Stimulated activated CD4-positive, alpha-beta T cell treated with anti-CD3 and anti-CD28 coated beads, Interleukin-12 subunit alpha, Interleukin-12 subunit beta, amount 100 ng/mL, for 4 hours (primary cell): ENCODE results near the gene ASCL5.

ENCODE experiments used
- DNase-seq: peaks from one replicate; pipeline ENCODE4 v3.0.0-alpha.2; 2020

ASCL5 gene

GRCh38 chr1:201149400-201149799, 22.4 kb upstream of the ASCL5 start:
- no peak for DNase-seq

- no peak for DNase-seq
Measured at GRCh38 chr1:201147396-201148015, 20.5 kb upstream of the ASCL5 start.

GRCh38 chr1:201146626-201147390, 19.8 kb upstream of the ASCL5 start:
- no peak for DNase-seq

- no peak for DNase-seq
Measured at GRCh38 chr1:201145816-201146215, 18.8 kb upstream of the ASCL5 start.

- no peak for DNase-seq
Measured at GRCh38 chr1:201145132-201145531, 18.1 kb upstream of the ASCL5 start.

GRCh38 chr1:201144701-201145100, 17.7 kb upstream of the ASCL5 start:
- DNase-seq = no peak

- DNase-seq = no peak
Measured at GRCh38 chr1:201143726-201144635, 17.0 kb upstream of the ASCL5 start.

- DNase-seq = no peak
Measured at GRCh38 chr1:201142849-201143725, 16.1 kb upstream of the ASCL5 start.

GRCh38 chr1:201142011-201142848, 15.2 kb upstream of the ASCL5 start:
- DNase-seq = no peak

- DNase-seq = no peak
Measured at GRCh38 chr1:201141418-201141817, 14.4 kb upstream of the ASCL5 start.

- no peak for DNase-seq
Measured at GRCh38 chr1:201140941-201141260, 13.9 kb upstream of the ASCL5 start.

GRCh38 chr1:201140235-201140940, 13.4 kb upstream of the ASCL5 start:
- no peak for DNase-seq

- no peak for DNase-seq
Measured at GRCh38 chr1:201139756-201140155, 12.8 kb upstream of the ASCL5 start.

GRCh38 chr1:201139306-201139705, 12.3 kb upstream of the ASCL5 start:
- DNase-seq = no peak

GRCh38 chr1:201138311-201138840, 11.4 kb upstream of the ASCL5 start:
- DNase-seq = no peak

GRCh38 chr1:201137579-201138310, 10.8 kb upstream of the ASCL5 start:
- no peak for DNase-seq

GRCh38 chr1:201137024-201137392, 10.0 kb upstream of the ASCL5 start:
- no peak for DNase-seq

GRCh38 chr1:201136355-201137023, 9.5 kb upstream of the ASCL5 start:
- no peak for DNase-seq

- DNase-seq = no peak
Measured at GRCh38 chr1:201134405-201134804, 7.4 kb upstream of the ASCL5 start.

- DNase-seq = no peak
Measured at GRCh38 chr1:201131398-201131797, 4.4 kb upstream of the ASCL5 start.
